NCI-H2171 treated with DMSO at 0.1 percent for 48 hours (cell line): ENCODE data around the gene ZNF485.
A peak's percentile ranks its signal among the peaks of the same experiment; 100 is the strongest.
"Not testable (repeated sequence)": the region's sequence is repeated elsewhere in the genome, so short reads cannot be mapped to it uniquely, and the experiment has no call there.

Experiments
- DNase-seq: peaks from one replicate; lab custom pipeline; 2025; lab: John Stamatoyannopoulos, UW

ZNF485 gene

DNA sequence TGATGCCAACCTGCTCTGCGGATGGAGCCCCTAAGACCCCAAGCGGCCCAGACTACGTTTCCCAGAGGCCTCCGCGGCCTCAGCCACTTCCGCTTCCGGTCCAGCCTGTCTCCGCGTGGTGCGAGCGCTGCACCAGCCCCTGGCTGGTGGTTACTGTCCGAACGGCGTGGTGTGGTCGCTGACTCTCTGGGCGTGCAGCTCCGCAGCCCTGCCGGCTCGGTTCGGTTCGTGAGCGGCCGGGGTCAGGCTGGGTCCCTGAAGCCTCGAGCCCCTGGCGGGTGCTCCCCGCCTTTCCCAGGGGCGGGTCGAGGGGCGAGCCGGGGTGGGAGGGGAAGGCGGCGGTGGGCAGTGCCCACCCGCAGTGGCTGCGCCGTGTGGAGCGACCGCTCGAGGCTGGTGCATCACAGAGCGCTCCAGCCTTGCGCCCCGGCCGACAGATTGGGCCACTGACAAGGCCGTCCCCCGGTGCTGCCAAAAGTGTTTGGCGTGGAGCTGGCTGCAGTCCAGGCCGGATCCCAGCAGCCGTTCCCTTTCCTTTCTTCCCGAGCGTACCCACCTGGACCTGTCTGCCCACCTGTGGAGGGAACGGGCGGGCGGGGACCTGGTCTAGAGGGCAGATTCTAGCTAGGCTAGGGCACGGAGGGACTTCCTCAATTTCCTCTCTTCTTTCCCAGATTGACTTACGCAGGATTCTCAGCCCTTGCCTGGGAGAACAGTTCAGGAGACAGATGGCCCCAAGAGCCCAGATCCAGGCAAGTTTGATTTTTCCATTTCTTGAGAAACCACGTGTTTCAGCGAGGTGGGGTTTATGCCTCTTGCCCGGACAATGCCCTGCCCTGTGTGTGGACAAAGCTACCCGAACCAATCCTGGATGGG, at the start of gene ZNF485:
Gene ZNF485 (plus strand): TSS at position 116 of the 876 bp plus-strand sequence. CDS start 613 bp downstream, at position 729.
- peak; percentile 41 for DNase-seq

DNA sequence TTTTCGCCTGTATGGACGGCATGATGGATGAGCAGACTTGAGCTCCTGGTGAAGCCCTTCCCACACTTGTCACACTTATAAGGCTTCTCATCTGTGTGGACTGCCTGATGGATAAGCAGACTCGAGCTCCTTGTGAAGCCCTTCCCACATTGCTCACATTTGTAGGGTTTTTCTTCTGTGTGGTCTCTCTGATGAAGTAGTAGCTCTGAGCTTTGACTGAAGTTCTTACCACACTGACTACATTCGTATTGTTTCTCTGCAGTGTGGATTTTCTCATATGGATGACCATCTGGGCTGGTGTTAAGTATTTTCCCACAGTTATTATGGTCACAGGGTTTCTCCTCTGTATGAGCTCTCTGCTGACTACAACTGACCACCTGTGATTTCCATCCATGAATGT, 49.0 kb upstream of the ZNF485 start:
- no peak for DNase-seq

DNA sequence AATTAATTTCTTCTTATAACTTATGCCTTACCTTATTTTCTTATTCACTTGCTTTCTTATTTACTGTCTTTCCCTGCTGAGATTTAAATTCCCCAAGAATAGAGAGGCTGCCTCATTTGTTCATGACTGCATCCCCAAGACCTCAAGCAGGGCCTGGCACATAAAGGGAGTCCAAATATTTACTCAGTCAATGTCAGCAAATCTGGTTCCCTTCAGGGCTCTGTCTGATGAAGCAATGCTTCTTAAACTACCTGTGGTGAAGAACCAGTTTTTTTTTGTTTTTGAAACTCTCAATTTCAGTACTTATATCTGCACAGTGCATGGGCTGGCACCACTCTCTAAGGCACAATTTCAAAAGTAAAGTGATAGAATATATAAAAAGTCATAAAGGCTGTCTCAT, 36.6 kb upstream of the ZNF485 start:
- DNase-seq, result no peak

DNA sequence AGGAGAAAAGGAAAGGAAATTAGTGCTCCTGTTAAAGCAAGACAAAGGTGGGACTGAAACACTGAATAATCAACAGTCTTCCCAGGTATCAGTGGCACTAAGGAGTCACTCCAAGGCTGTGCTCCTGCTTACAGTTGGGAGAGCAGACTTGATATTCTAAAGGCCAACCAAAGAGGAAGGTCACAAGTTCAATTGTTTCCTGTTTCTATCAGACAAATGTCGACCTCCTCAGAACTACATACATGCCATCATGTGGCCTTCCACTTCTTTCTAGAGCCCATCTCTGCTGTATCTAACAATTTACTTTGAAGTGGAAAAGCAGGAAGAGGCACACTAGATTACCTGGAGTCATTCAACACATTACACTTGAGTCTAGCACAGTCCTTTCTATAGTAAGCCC, 35.3 kb upstream of the ZNF485 start:
- no peak for DNase-seq

DNA sequence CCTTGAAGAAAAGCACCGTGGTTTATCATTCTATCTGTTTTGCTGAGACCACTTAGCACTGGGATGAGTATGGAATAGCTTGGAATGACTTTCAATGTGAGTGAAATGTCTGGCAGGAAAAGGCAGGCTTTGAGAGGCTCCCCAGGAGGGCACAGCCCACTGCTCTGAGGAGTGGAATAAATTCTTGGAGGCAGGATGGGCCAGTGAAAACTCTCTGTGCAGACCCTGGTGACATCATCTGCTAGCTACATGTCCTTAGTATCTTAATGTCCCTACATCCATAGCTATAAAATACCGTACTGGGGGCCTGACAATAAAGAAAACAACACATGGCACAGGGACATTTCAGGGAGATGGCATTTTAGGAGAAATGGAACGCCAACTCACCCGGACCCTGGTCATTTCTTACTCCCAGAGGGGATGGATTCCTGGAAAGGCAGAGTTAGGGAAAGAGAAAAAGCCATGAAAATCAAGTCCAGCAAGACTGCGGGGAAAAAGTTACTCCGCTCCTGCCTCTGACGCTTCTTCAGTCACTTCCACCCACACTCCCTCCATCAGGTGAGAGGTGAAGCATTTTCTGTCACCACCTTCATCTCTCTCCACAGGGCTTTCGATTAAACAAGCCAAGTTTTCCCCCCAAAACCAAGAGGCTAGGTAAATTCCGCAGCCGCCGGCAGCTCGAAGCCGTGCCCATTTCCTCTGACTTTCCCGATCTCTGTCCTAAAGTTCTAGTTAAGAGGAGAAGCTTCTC, 32.8 kb upstream of the ZNF485 start:
- DNase-seq, result no peak

DNA sequence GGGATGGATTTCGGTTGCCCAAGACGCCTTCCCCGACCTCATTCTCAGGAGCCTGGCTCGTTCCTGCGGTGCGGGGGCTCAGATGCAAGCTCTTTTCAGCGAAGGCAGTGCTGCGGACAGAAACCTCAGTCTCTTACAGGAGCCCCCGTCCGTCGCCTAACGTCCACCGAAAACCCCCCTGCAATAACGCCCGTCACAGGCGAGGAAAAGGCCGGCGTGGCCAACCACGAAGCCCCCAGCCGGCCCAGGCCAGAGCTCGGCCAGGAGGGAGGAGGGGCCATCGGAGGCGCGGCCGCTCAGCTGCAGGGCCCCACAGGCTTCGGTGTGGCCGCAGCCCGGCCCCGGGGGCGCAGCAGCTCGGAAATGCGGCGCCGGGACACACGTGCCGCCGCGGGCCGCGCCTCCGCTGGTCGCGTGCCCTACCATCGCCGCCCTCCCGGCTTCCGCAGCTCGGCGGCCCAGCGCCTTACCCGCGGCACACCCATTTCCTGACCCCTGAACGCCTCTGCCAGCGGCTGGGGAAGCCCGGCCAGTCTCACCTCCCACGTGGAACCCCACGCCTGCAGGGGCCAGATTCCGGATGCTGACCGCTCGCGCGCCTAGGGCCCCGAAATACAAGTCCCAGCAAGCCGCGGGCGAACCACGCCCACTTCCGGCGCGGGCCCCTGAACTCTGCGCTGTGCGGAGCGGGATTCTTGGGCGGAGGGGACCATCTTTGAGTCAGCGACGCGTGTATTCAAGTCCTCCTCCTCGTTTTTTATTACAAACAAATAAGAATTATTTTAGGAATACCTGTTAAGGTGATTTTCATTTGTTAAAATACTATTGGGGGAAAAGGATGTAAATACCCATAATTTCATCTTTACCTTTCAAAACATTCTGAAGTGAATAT, 32.0 kb upstream of the ZNF485 start, which contains the start of gene ZNF239:
Gene ZNF239 (minus strand): TSS at position 616 of the 892 bp plus-strand sequence. CDS start 16,537 bp downstream, outside the sequence.
- DNase-seq, result peak; percentile 70

DNA sequence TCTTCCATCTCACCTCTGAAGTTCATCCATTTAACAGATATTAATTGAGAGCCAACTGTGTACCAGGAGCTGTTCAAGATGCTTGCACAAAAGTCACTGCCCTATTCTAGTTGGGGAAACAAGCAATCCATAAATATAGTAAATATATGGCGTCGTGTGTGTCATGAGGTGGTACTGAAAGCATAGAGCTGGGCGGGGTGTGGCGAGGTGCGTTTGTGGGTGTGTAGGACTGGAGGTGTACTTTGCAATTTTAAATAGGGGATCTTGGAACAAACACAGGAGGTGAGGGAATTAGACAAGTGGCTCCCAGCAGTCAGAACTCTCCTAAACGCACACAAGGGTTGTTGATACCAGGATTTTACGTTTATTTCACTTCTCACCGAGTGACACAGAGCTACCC, 31.3 kb upstream of the ZNF485 start:
- DNase-seq, result no peak

DNA sequence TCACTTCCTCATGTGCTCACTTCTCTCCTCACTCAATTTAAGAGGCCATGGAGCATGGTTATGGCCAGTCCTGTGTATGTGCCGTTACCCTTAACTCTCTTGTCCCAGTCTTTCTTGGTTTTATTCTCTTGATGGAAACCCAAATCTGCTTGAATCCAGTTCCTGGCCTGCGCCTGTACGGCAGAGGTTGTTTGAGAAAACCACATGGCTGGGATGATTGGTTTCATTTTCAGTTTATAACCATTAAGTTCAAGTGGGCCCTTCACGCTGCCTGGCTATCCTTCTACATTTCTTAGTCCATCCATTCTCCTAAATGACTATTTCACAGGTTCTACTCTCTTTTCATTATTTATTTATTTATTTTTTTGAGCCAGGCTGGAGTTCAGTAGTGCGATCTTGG, 30.2 kb upstream of the ZNF485 start:
- DNase-seq, result no peak

DNA sequence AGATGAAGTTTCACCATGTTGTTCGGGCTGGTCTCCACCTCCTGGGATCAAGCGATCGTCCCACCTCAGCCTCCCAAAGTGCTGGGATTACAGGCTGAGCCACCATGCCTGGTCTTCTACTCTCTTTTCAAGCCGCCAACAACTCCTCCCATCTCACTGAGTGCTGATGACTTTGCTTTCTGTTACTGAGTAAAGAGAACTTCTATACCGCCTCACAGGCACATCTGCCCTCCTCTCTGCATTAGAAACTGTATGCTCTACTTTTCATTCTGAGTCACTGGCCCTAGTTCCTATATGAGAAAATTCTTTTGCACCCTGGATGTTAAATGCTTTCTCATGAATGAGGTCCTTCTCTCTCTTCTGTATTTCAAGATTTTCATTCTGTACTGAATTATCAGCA, 29.7 kb upstream of the ZNF485 start:
- DNase-seq, result no peak

DNA sequence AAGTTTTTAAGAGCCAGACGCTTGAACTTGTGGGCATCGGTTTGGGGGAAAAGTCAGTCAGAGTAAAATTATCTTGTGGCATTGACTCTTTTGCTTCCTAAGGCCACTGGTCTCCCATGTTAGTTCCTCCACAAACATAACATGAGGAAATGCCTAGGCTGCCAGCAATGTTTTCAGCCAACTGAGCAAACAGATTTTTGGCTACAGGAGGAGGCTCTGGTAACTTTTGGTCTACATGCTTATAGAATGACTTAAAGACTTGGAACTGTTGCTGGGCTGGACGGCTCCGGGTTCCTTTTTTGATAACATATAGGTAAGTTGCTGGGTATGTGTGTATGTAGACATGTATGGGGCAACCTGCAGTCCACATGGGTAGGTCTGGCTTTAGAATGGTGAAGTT, 22.2 kb upstream of the ZNF485 start:
- no peak for DNase-seq

DNA sequence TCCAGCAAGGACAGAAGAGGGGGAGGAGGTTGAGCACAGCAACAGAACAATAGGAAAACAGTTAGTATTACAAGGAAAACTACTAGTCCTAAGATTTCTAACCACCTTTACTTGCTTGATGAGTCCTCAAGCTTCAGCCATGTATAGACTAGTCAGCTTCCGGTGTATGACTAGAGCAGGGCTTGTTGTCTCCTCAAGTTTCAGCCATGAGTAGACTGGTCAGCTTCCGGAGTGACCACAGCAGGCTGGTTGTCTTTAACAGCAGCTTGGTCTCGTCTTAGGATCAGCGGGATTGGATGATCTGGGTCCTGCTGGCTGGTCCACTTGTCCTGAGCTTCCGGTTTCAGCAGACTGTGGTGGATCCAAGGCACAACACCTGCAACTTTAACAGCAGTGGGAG, 21.2 kb upstream of the ZNF485 start:
- no peak for DNase-seq

DNA sequence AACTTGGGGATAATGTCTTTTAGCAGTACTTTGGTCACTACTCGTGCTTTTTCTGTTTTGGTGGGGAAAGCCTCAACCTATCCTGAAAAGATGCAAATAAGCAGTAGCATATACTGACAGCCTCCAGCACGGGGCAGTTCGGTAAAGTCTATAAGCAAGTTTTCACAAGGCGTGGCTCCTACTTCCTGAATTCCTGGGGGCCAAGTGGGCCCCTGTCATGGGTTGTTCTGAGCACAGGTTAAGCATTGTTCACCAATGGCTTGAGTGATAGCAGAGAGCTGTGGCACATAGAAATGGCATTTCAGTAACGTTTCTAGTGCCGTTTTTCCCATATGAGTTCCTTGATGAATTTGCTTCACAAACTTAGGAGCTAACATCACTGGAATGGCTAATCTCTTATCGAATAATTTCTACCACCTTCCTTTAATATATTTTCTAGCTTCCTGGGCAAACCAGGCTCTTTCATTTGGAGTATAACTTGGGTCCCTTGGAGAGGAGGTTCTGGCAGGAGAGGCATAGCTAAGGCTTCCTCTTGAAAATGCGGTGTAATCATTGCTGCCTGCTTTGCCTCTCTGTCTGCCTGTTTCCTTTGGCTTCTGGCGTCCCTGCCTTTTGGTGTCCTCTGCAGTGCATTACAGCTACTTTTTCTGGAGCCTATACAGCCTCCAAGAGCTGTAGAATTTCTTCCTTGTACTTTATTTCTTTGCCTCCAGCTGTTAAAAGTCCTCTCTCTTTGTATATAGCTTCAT, 20.1 kb upstream of the ZNF485 start:
- no peak for DNase-seq

DNA sequence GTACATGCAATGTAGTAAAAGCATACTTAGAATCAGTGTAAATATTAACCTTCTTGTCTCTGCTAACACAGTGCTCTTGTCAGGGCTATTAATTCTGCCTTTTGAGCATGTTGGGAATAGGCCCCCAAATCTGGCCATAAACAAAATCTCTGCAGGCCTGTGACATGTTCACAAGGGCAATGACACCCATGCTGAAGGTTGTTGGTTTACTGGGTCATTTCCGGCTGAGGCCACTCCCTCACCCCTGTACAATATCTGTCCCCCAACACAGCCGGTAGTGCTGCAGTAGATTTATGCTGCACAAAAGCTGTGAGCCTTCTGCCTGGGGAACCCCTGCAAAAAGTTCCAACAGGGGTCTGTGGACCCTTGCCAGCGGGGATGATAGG, 19.5 kb upstream of the ZNF485 start:
- DNase-seq, result not testable (repeated sequence)

DNA sequence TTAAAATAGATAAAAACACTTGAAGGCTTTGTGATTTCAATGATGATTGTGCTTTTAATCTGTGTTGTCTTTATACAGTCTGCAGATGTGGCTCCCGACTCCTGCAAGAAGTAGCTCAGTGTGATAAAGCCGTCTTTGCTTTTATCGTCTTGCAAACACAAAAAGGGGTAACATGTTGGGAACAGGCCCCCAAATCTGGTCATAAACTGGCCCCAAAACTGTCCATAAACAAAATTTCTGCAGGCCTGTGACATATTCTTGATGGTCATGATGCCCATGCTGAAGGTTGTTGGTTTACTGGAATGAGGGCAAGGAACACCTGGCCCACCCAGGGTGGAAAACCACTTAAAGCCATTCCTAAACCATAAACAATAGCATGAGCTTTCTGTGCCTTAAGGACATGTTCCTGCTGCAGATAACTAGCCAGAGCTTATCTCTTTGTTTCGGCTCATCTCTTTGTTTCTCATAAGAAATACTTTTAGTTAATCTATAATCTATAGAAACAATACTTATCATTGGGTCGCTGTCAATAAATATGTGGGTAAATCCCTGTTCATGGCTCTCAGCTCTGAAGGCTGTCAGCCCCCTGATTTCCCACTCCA, 14.8 kb upstream of the ZNF485 start:
- DNase-seq, result no peak

DNA sequence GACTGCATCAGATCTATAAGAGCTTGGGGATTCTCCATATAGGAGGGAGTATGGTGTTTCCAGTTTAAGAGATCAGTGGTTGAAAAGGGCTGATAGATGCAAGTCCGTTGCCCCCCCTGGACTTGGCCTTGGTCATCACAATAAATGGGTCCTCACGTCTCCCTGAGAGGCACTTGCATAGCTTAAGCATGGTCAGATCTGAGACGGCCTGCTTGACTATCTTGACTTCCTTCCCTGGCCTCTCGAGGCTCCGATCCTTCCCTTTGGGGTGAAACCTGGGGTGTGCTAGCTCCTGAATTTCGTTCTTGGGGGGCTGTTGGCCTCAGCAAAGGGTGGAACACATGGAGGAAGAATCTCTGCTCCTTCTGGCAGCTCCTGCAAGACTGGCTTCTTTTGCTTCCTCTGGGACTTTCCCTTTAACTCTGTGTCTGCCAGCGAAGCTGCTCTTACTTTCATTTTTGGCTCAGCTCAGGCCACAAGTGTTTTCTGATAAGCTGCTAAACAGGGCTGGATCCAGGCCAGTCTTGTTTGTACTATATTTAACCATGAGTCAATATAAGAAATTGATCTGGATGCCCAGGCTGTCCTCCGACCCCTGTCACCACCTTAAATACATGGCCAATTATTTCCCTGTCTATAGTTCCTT, 11.2 kb upstream of the ZNF485 start:
- no peak for DNase-seq

DNA sequence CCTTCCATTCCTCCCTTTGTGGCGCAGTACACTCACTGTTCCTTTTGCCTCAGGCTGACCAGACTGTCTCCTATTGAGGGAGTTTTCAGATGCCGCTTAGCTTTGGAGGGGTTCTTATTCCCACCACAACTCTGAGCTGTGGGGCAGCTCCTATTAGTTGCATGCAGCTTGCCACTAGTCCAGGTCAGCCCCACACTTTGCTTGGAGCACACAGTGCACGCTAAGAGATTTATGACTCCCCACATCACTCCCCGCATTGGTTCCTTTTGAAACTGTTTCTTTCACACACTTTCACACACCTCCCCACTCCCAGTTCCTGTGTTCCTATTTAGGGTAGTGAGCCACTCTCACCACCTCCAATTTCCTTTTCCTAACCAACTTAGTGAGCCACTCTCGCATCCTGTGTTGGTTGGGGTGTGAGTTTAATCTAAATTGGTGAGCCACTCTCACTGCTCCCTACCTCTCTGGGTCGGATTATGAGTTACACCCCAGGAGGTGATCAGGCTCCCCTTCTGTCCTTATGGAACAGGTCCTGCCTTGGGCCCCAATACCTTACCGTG, 10.4 kb upstream of the ZNF485 start:
- DNase-seq, result no peak

DNA sequence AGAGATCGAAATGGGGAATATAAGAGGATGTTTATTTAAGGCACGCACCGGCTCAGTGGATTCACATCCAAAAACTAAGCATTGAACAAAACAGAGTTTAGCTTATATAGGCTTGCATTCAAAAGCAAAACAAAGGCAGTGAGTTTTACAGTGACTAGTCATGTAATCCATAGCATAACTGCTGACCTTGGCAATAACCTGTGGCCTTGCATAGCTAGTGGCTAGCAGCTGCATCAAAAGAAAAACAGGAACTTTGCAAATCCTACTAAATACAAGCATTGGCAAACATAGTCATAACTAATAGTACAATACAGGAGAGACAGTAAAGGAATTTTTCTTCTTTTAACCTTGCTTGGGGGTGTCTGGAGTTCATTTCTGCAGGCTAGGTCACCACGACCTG, 9.7 kb upstream of the ZNF485 start:
- DNase-seq, result no peak

DNA sequence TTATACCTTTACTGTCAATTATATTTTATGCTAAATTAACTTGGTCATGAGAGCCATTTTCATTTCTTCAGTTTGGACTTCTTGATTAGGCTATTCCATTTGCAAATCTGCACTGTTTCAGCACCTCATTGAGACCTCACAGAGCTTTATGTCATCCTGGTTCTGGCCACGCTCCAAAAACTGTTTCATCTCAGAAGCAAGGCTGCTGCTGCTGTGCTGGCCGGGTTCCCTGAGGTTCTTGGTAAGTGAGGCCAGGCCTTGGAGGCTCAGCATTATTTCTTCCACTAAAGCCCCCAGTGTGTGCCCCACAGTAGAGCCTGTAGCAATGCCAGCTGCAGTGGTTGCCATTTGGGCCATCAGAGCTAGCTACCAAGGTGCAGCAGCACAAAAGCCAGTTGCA, 7.8 kb upstream of the ZNF485 start:
- no peak for DNase-seq

DNA sequence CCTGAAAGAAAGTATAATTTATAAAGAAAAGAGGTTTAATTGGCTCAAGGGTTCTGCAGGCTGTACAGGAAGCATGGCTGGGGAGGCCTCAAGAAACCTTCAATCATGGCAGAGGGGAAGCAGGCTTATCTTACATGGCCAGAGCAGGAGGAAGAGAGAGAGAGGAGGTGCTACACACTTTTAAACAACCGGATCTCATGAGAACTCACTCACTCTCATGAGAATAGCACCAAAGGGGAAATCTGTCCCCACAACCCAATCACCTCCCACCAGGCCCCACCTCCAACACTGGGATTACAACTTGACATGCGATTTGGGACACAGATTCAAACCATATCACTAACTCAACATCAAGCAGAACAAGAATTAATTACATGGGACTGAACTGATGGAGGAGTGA, 6.9 kb upstream of the ZNF485 start:
- no peak for DNase-seq

DNA sequence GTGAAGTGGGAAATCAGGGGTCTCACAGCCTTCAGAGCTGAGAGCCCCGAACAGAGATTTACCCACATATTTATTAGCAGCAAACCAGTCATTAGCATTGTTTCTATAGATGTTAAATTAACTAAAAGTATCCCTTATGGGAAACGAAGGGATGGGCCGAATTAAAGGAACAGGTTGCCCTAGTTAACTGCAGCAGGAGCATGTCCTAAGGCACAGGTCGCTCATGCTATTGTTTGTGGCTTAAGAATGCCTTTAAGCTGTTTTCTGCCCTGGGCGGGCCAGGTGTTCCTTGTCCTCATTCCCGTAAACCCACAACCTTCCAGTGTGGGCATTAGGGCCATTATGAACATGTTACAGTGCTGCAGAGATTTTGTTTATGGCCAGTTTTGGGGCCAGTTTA, 4.7 kb upstream of the ZNF485 start:
- not testable (repeated sequence) for DNase-seq
